Natural killer cell (primary cell): Measurements from ENCODE around the gene KIFAP3. TPM values are rescaled to one million over a fixed set of nuclear protein-coding genes. Genes with fewer than 3 reads are reported as not detected.

Source experiments
- ATAC-seq, 3 donors: fragments of 150-1000 bp in 2 of 3; fragments of 200-7000 bp in 1 of 3; cut with Tn5 transposase; 1 replicate in 1 of 3; 2 replicates in 2 of 3; pipeline ENCODE4 v1.10.0; 2021; ENCODE audit warnings: mild to moderate bottlenecking in 2 of 3, moderate library complexity in 2 of 3
- DNase-seq, 2 donors: peaks; one replicate each; pipeline versions ENCODE4 v3.0.0 to v3.0.0-alpha.2; 2013 to 2021; ENCODE audit warnings: mixed read lengths in 1 of 2
- H3K27ac ChIP-seq: one replicate; pipeline ENCODE4 v1.5.1; 2013; ENCODE audit warnings: mild to moderate bottlenecking, low read length
- H3K27me3 ChIP-seq: one replicate; pipeline ENCODE4 v1.6.1; 2013; ENCODE audit warnings: low read length; ENCODE audit not compliant: control insufficient read depth, insufficient read depth
- H3K36me3 ChIP-seq: one replicate; pipeline ENCODE4 v1.6.1; 2013; ENCODE audit warnings: low read length; ENCODE audit not compliant: control insufficient read depth, insufficient read depth
- H3K4me1 ChIP-seq: one replicate; pipeline ENCODE4 v1.6.1; 2013; ENCODE audit warnings: low read length; ENCODE audit not compliant: control insufficient read depth, insufficient read depth
- H3K4me3 ChIP-seq: one replicate; pipeline ENCODE4 v1.5.1; 2013; ENCODE audit warnings: low read length
- H3K9me3 ChIP-seq: one replicate; pipeline ENCODE4 v1.6.1; 2013; ENCODE audit warnings: low read length; ENCODE audit not compliant: control insufficient read depth, insufficient read depth
- H3K27ac Mint-ChIP-seq, 2 donors: one replicate each; pipeline ENCODE4 v1.8.0; 2022; ENCODE audit warnings: mild to moderate bottlenecking in 2 of 2, mixed read lengths in 2 of 2, moderate library complexity in 1 of 2
- H3K27me3 Mint-ChIP-seq, 2 donors: one replicate each; pipeline ENCODE4 v1.8.0; 2022; ENCODE audit warnings: low read depth in 2 of 2, mixed read lengths in 2 of 2
- H3K36me3 Mint-ChIP-seq: one replicate; pipeline ENCODE4 v1.8.0; 2022; ENCODE audit warnings: mixed read lengths
- H3K4me1 Mint-ChIP-seq, 2 donors: one replicate each; pipeline ENCODE4 v1.8.0; 2022; ENCODE audit warnings: mixed read lengths in 2 of 2
- H3K4me3 Mint-ChIP-seq: one replicate; pipeline ENCODE4 v1.8.0; 2022; ENCODE audit warnings: mild to moderate bottlenecking, moderate library complexity, mixed read lengths
- H3K9me3 Mint-ChIP-seq, 2 donors: one replicate each; pipeline ENCODE4 v1.8.0; 2022; ENCODE audit warnings: mixed read lengths in 2 of 2
- CTCF ChIP-seq: fragments of 200-600 bp; IDR thresholded peaks from one replicate; pipeline ENCODE4 v1.8.0; 2022; ENCODE audit warnings: antibody characterized with exemption
- WGBS: methylation state at CpG from one replicate; pipeline ENCODE4 v1.1.7; 2013; ENCODE audit warnings: missing lambda C conversion rate; ENCODE audit not compliant: insufficient coverage; 5-methylcytosine and 5-hydroxymethylcytosine counted together
- intact Hi-C: fragments of 100-400 bp; cut with micrococcal nuclease; formaldehyde crosslinking; loops from one replicate; pipeline ENCODE4 v1.14.2; 2022
- total RNA-seq, 4 donors: library from RNA; stranded (reverse); fragments of 120-200 nt in 1 of 4; gene quantifications; one replicate each; pipeline versions ENCODE4 v1.2.3 to v1.2.4, GENCODE V29; 2013 to 2022

KIFAP3 gene
- total RNA-seq, 3 donors from 2014 or later (not counting 1 experiment from before 2014, with no cell fraction given) = 31.0 to 34.3 (median 33.7) TPM

DNA sequence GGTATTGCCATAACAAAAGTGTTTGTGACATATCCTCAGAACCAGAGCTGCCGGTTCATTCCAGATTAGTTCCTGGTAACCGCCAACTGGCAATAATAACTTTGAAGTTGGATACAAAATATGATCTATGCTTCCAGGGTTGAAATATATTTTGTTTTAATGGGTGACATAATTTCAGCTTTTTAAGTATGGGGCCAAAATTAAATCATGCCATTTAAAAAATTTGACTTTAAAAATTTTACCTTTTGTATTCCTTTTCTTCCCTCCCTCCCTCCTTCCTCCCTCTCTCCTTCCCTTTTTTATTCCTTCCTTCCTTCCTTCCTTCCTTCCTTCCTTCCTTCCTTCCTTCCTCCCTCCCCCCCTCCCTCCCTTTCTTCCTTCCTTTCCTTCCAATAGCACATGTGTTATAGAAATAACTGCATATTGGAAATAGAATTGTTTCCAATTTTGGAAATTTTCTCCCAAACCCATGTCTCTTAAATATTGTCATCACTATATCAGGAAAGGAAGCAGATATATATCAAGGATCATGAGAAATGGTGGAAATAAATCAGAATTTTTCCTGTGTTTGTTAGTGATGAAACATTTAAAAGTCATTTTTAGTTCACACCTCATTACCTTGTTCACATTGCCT lies 12.0 kb upstream of the KIFAP3 start:
- peaks cover 3% of the 10 kb centered on the region for H3K27me3 ChIP-seq
- Mint-ChIP-seq H3K36me3 (no peaks in the 10 kb centered on the region), H3K27ac (no peak overlapping the region), H3K4me1 (no peaks in the 10 kb centered on the region), H3K27me3 (peaks cover 21 to 48% of the 10 kb centered on the region in 2 donors), H3K9me3 (no peaks in the 10 kb centered on the region), H3K4me3 (no peak overlapping the region)
- DNase-seq (no peak), ATAC-seq (no peak)
- H3K36me3 ChIP-seq = no peaks in the 10 kb centered on the region
- intact Hi-C loops = no loop called here
- no peak overlapping the region for H3K27ac ChIP-seq
- WGBS = 88% methylated on average over 2 of the region's 2 CpGs
- no peaks in the 10 kb centered on the region for H3K4me1 ChIP-seq
- TF ChIP-seq CTCF = no peak
- H3K4me3 ChIP-seq = no peak overlapping the region
- no peaks in the 10 kb centered on the region for H3K9me3 ChIP-seq

DNA sequence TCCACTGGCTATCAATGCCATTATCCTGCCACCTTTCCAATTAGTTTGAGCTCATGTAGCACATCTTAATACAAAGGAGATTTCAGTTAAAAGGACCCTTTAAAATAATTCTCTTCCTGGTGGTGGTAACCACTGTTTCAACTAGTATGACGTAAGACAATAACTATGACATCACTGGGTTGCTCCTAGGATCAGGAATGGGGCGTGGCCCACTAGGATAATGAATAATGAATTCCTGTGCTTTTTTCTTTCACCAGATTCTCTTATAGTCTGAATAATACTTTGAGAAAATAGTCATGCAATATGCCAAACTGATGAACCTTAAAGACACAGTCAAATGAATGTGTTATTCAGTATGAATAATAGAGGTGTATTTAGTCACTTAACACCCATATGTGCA lies 10.6 kb upstream of the KIFAP3 start:
- Mint-ChIP-seq H3K27me3 (peaks cover 21 to 48% of the 10 kb centered on the region in 2 donors), H3K4me3 (no peak overlapping the region), H3K4me1 (no peaks in the 10 kb centered on the region), H3K9me3 (no peaks in the 10 kb centered on the region), H3K27ac (no peak overlapping the region), H3K36me3 (no peaks in the 10 kb centered on the region)
- 100% methylated on average over 1 of the region's 2 CpGs for WGBS
- DNase-seq (no peak), ATAC-seq (no peak)
- intact Hi-C loops = no loop called here
- Histone ChIP-seq H3K4me3 (no peak overlapping the region), H3K4me1 (no peaks in the 10 kb centered on the region), H3K27ac (no peak overlapping the region), H3K36me3 (no peaks in the 10 kb centered on the region), H3K27me3 (peaks cover 3% of the 10 kb centered on the region), H3K9me3 (no peaks in the 10 kb centered on the region)
- TF ChIP-seq CTCF = no peak

- Mint-ChIP-seq H3K4me1 (peaks cover 20 to 22% of the 10 kb centered on the region in 2 donors), H3K27me3 (peaks cover 8 to 13% of the 10 kb centered on the region in 2 donors), H3K27ac (no peak overlapping the region), H3K36me3 (no peaks in the 10 kb centered on the region), H3K4me3 (no peak overlapping the region), H3K9me3 (peaks cover 0 to 2% of the 10 kb centered on the region in 2 donors)
- peaks cover 8% of the 10 kb centered on the region for H3K4me1 ChIP-seq
- no peaks in the 10 kb centered on the region for H3K36me3 ChIP-seq
- no peak for ATAC-seq
- no peak for TF ChIP-seq CTCF
- intact Hi-C loops = loop anchor here (5.0 kb wide), 1 partner anchor 454 kb away; the partner anchor contains the start of gene GORAB
- H3K4me3 ChIP-seq = no peak overlapping the region
- H3K27me3 ChIP-seq = peaks cover 3% of the 10 kb centered on the region
- H3K27ac ChIP-seq = no peak overlapping the region
- peaks cover 3% of the 10 kb centered on the region for H3K9me3 ChIP-seq
- no peak for DNase-seq
These were observed 4.2 kb upstream of the KIFAP3 start for GRCh38 chr1:170078610-170079189.
